Loucy (cell line): ENCODE results near the gene RSRP1.
"Not testable (repeated sequence)": the region's sequence is repeated elsewhere in the genome, so short reads cannot be mapped to it uniquely, and the experiment has no call there.

ENCODE experiments used
- H2AFZ ChIP-seq: fragments of 200-600 bp; sonication (generic); 2 replicates; pipeline ENCODE4 v1.6.0; 2016; ENCODE audit warnings: antibody characterized with exemption, mild to moderate bottlenecking, low read length, moderate library complexity
- H3F3A ChIP-seq: fragments of 200-600 bp; 2 replicates; pipeline ENCODE4 v1.6.0; 2016; ENCODE audit warnings: antibody characterized with exemption, low read depth, mild to moderate bottlenecking
- H3K27me3 ChIP-seq: fragments of 200-600 bp; sonication (generic); 2 replicates; pipeline ENCODE4 v1.6.1; 2014; ENCODE audit warnings: low read length, mild to moderate bottlenecking; ENCODE audit not compliant: insufficient read depth, poor library complexity, severe bottlenecking
- H3K36me3 ChIP-seq: fragments of 200-600 bp; sonication (generic); 2 replicates; pipeline ENCODE4 v1.6.1; 2016; ENCODE audit warnings: low read length; ENCODE audit not compliant: insufficient read depth
- H3K4me1 ChIP-seq: fragments of 200-600 bp; sonication (generic); 2 replicates; pipeline ENCODE4 v1.5.1; 2014; ENCODE audit warnings: low read length, mild to moderate bottlenecking; ENCODE audit not compliant: insufficient read depth, poor library complexity, severe bottlenecking
- H3K4me2 ChIP-seq: fragments of 200-600 bp; sonication (generic); 2 replicates; pipeline ENCODE4 v1.6.0; 2014; ENCODE audit warnings: antibody characterized with exemption, low read length, low read depth, mild to moderate bottlenecking; ENCODE audit not compliant: poor library complexity, severe bottlenecking
- H3K4me3 ChIP-seq: fragments of 200-600 bp; sonication (generic); 2 replicates; pipeline ENCODE4 v1.5.1; 2014; ENCODE audit warnings: low read length, mild to moderate bottlenecking, mixed read lengths; ENCODE audit not compliant: poor library complexity, severe bottlenecking
- H3K79me2 ChIP-seq: fragments of 200-600 bp; sonication (generic); 2 replicates; pipeline ENCODE4 v1.6.1; 2014; ENCODE audit warnings: low read length; ENCODE audit not compliant: insufficient read depth
- H3K9ac ChIP-seq: fragments of 200-600 bp; sonication (generic); 2 replicates; pipeline ENCODE4 v1.6.0; 2014; ENCODE audit warnings: mild to moderate bottlenecking, low read depth, low read length, moderate library complexity; ENCODE audit not compliant: poor library complexity, severe bottlenecking
- H3K9me2 ChIP-seq: fragments of 200-600 bp; sonication (generic); replicated peaks from 2 replicates; pipeline ENCODE4 v1.6.1; 2016; ENCODE audit warnings: low read depth, low read length, mixed read lengths
- H3K9me3 ChIP-seq: fragments of 200-600 bp; sonication (generic); 2 replicates; pipeline ENCODE4 v1.6.1; 2014; ENCODE audit warnings: mild to moderate bottlenecking, antibody characterized with exemption, low read length, low read depth; ENCODE audit not compliant: insufficient read depth
- H4K20me1 ChIP-seq: fragments of 200-600 bp; sonication (generic); 2 replicates; pipeline ENCODE4 v1.6.0; 2014; ENCODE audit warnings: antibody characterized with exemption, low read length, mild to moderate bottlenecking; ENCODE audit not compliant: insufficient read depth, poor library complexity, severe bottlenecking

Gene RSRP1

GRCh38 chr1:25277295-25277694 is 30.0 kb upstream of the RSRP1 start:
- not testable (repeated sequence) for H3K9me3 ChIP-seq, H3F3A ChIP-seq, H2AFZ ChIP-seq, H3K79me2 ChIP-seq, H3K9ac ChIP-seq, H3K27me3 ChIP-seq, H4K20me1 ChIP-seq, H3K9me2 ChIP-seq, H3K36me3 ChIP-seq, H3K4me1 ChIP-seq, H3K4me3 ChIP-seq, H3K4me2 ChIP-seq

- not testable (repeated sequence) for H3K4me2 ChIP-seq, H3K27me3 ChIP-seq, H3K4me1 ChIP-seq, H3F3A ChIP-seq, H3K4me3 ChIP-seq, H3K79me2 ChIP-seq, H3K36me3 ChIP-seq, H3K9ac ChIP-seq, H3K9me2 ChIP-seq, H2AFZ ChIP-seq, H3K9me3 ChIP-seq, H4K20me1 ChIP-seq
These were observed 28.4 kb upstream of the RSRP1 start for GRCh38 chr1:25275648-25276047.

DNA sequence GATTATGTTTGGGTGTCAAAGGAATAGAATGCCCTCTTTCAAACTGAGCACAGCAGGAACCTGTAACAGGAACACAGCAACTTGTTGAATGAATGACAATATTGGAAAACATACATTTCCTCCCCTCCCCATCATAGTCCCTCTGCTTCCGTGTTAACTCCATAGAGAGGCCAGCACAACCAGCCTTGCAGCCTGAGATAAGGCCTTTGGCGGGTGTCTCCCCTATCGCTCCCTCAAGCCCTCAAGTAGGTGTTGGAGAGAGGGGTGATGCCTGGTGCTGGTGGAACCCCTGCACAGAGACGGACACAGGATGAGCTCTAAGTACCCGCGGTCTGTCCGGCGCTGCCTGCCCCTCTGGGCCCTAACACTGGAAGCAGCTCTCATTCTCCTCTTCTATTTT is 25.0 kb upstream of the RSRP1 start, which contains the start of gene RHD:
TSS of gene RHD (plus strand) at position 272 of the 400 bp plus-strand sequence. CDS start at position 311, 39 bp downstream.
- not testable (repeated sequence) for H3K4me1 ChIP-seq, H2AFZ ChIP-seq, H3K9me3 ChIP-seq, H3K4me2 ChIP-seq, H4K20me1 ChIP-seq, H3K79me2 ChIP-seq, H3K27me3 ChIP-seq, H3K9me2 ChIP-seq, H3K4me3 ChIP-seq, H3K36me3 ChIP-seq, H3K9ac ChIP-seq, H3F3A ChIP-seq

GRCh38 chr1:25268143-25268760 is 21.0 kb upstream of the RSRP1 start:
- H3F3A ChIP-seq: not testable (repeated sequence)
- H3K4me2 ChIP-seq: peak overlapping the region; percentile 90

DNA sequence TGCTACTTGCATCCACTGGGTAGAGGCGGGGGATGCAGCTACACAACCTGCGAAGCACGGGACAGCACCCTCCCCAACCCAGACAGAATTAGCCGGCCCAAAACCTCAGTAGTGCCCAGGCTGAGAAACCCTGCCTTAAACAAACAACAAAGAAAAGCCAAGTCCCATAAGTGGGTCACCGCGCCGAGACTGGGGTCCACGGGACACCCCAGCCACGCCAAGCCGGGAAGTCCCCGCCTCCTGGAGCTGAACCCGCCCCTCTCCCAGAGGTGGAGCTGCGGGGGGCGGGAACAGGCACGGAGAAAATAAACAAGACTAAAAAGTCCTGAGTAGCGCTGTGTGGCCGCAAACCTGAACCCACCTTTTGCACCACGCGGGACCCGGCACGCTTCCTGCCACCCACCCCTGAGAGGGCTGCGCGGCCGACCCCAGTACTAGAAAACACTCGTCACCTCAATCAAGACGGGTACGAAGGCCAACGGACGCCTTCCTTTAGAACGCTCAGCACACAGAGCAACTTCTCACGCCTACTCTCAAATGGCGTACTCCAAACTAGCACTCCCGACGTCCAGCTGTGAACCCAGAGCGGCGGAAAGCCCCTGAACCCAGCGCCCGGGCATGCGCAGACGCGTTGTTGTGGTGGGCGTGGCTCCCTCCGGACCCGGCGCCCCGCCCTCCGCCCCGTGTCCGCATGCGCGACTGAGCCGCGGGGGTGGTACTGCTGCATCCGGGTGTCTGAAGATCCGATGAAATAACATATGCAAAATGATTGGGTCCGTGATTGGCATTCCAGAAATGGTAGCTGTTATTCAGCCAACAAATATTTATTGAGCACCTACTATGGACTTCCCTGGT is 20.3 kb upstream of the RSRP1 start:
- H3F3A ChIP-seq, H3K36me3 ChIP-seq, H3K27me3 ChIP-seq, H3K4me1 ChIP-seq, H3K9me3 ChIP-seq, H4K20me1 ChIP-seq, H3K79me2 ChIP-seq, H3K9me2 ChIP-seq: not testable (repeated sequence)
- Histone ChIP-seq H2AFZ (peak overlapping the region; percentile 100), H3K4me3 (peak overlapping the region; percentile 74), H3K4me2 (peak overlapping the region; percentile 90), H3K9ac (peak overlapping the region; percentile 67)

More at GRCh38 chr1:25268143-25268760, 21.0 kb upstream of the RSRP1 start:
- peak overlapping the region; percentile 67 for H3K9ac ChIP-seq
- H3K79me2 ChIP-seq, H3K9me3 ChIP-seq, H3K4me1 ChIP-seq, H3K36me3 ChIP-seq, H3K27me3 ChIP-seq, H3K9me2 ChIP-seq, H4K20me1 ChIP-seq: not testable (repeated sequence)
- peak overlapping the region; percentile 100 for H2AFZ ChIP-seq
- peak overlapping the region; percentile 74 for H3K4me3 ChIP-seq
